ENCODE measurements around the gene PHF21B.

PHF21B gene

GRCh38 chr22:45031629-45032403 is 22.0 kb upstream of the PHF21B start:
- TF ChIP-seq GATA3 (IDR thresholded peaks at IDR 0.05; ENCODE audit: low read depth, low read length): no peak
- no peak for TF ChIP-seq GATA2 (IDR thresholded peaks at IDR 0.05; ENCODE audit: low read depth, low read length)

- no peak for TF ChIP-seq GATA2 (IDR thresholded peaks at IDR 0.05; ENCODE audit: low read depth, low read length)
- no peak for TF ChIP-seq GATA3 (IDR thresholded peaks at IDR 0.05; ENCODE audit: low read depth, low read length)
These were observed 19.7 kb upstream of the PHF21B start for GRCh38 chr22:45029501-45029900.

- TF ChIP-seq GATA2 (IDR thresholded peaks at IDR 0.05; ENCODE audit: low read depth, low read length) (no peak), GATA3 (IDR thresholded peaks at IDR 0.05; ENCODE audit: low read depth, low read length) (no peak)
These were observed 16.7 kb upstream of the PHF21B start for GRCh38 chr22:45026511-45026910.

- TF ChIP-seq GATA3 (IDR thresholded peaks at IDR 0.05; ENCODE audit: low read depth, low read length) (no peak), GATA2 (IDR thresholded peaks at IDR 0.05; ENCODE audit: low read depth, low read length) (no peak)
These were observed 13.6 kb upstream of the PHF21B start for GRCh38 chr22:45023431-45023830.

GRCh38 chr22:45019861-45020655 is 10.3 kb upstream of the PHF21B start:
- no peak for TF ChIP-seq GATA2 (IDR thresholded peaks at IDR 0.05; ENCODE audit: low read depth, low read length)
- TF ChIP-seq GATA3 (IDR thresholded peaks at IDR 0.05; ENCODE audit: low read depth, low read length): no peak

GRCh38 chr22:45014654-45015053 is 4.8 kb upstream of the PHF21B start:
- TF ChIP-seq GATA2 (IDR thresholded peaks at IDR 0.05; ENCODE audit: low read depth, low read length): no peak
- no peak for TF ChIP-seq GATA3 (IDR thresholded peaks at IDR 0.05; ENCODE audit: low read depth, low read length)

GRCh38 chr22:45013138-45013537 is 3.3 kb upstream of the PHF21B start:
- no peak for TF ChIP-seq GATA3 (IDR thresholded peaks at IDR 0.05; ENCODE audit: low read depth, low read length)

- TF ChIP-seq GATA2 (IDR thresholded peaks at IDR 0.05; ENCODE audit: low read depth, low read length) (no peak), GATA3 (IDR thresholded peaks at IDR 0.05; ENCODE audit: low read depth, low read length) (no peak)
These were observed 711 bp upstream of the PHF21B start for GRCh38 chr22:45010532-45010900.

- TF ChIP-seq GATA2 (IDR thresholded peaks at IDR 0.05; ENCODE audit: low read depth, low read length) (no peak), GATA3 (IDR thresholded peaks at IDR 0.05; ENCODE audit: low read depth, low read length) (no peak)
These were observed 827 bp downstream of the PHF21B start for GRCh38 chr22:45008751-45009605.

GRCh38 chr22:45008186-45008681 is 1.6 kb downstream of the PHF21B start:
- TF ChIP-seq GATA3 (IDR thresholded peaks at IDR 0.05; ENCODE audit: low read depth, low read length): no peak
- TF ChIP-seq GATA2 (IDR thresholded peaks at IDR 0.05; ENCODE audit: low read depth, low read length): no peak

- TF ChIP-seq GATA3 (IDR thresholded peaks at IDR 0.05; ENCODE audit: low read depth, low read length) (no peak), GATA2 (IDR thresholded peaks at IDR 0.05; ENCODE audit: low read depth, low read length) (no peak)
These were observed 2.2 kb downstream of the PHF21B start for GRCh38 chr22:45007391-45008185.

- TF ChIP-seq GATA3 (IDR thresholded peaks at IDR 0.05; ENCODE audit: low read depth, low read length) (no peak), GATA2 (IDR thresholded peaks at IDR 0.05; ENCODE audit: low read depth, low read length) (no peak)
These were observed 2.8 kb downstream of the PHF21B start for GRCh38 chr22:45006964-45007390.

All from SH-SY5Y (cell line).